MM.1S (cell line): ENCODE measurements around the gene HDHD5.

ENCODE experiments used
- DNase-seq: peaks from one replicate; pipeline ENCODE4 v3.0.0-alpha.2; 2015
- H2AFZ ChIP-seq: fragments of 300-600 bp; sonication (generic); 2 replicates; pipeline ENCODE4 v1.6.0; 2016; ENCODE audit warnings: antibody characterized with exemption, low read length
- H3F3A ChIP-seq: fragments of 300-600 bp; sonication (generic); 2 replicates; pipeline ENCODE4 v1.6.1; 2016; ENCODE audit warnings: mild to moderate bottlenecking, antibody characterized with exemption, low read length, moderate library complexity, mixed read lengths; ENCODE audit not compliant: insufficient read depth
- H3K27ac ChIP-seq: fragments of 300-600 bp; sonication (generic); 2 replicates; pipeline ENCODE4 v1.5.1; 2016; ENCODE audit warnings: mild to moderate bottlenecking, low read length
- H3K27me3 ChIP-seq: fragments of 300-600 bp; sonication (generic); replicated peaks from 2 replicates; pipeline ENCODE4 v1.6.0; 2016; ENCODE audit warnings: low read length; ENCODE audit not compliant: insufficient read depth
- H3K36me3 ChIP-seq: fragments of 300-600 bp; sonication (generic); replicated peaks from 2 replicates; pipeline ENCODE4 v1.6.1; 2016; ENCODE audit warnings: mild to moderate bottlenecking, low read length, mixed read lengths; ENCODE audit not compliant: insufficient read depth
- H3K4me1 ChIP-seq: fragments of 300-600 bp; sonication (generic); 2 replicates; pipeline ENCODE4 v1.6.1; 2016; ENCODE audit warnings: low read length, mixed read lengths
- H3K4me2 ChIP-seq: fragments of 300-600 bp; sonication (generic); 2 replicates; pipeline ENCODE4 v1.6.0; 2016; ENCODE audit warnings: low read depth, low read length
- H3K4me3 ChIP-seq: fragments of 300-600 bp; sonication (generic); 2 replicates; pipeline ENCODE4 v1.5.1; 2016; ENCODE audit warnings: low read length, mixed read lengths
- H3K79me2 ChIP-seq: fragments of 300-600 bp; sonication (generic); 2 replicates; pipeline ENCODE4 v1.6.1; 2016; ENCODE audit warnings: mixed run types, low read length, mixed read lengths
- H3K9ac ChIP-seq: fragments of 300-600 bp; sonication (generic); 2 replicates; pipeline ENCODE4 v1.6.1; 2016; ENCODE audit warnings: low read length, mixed read lengths
- H3K9me2 ChIP-seq: fragments of 300-600 bp; sonication (generic); replicated peaks from 2 replicates; pipeline ENCODE4 v1.6.1; 2016; ENCODE audit warnings: mild to moderate bottlenecking, low read length, mixed read lengths; ENCODE audit not compliant: insufficient read depth
- H3K9me3 ChIP-seq: fragments of 300-600 bp; sonication (generic); replicated peaks from 2 replicates; pipeline ENCODE4 v1.6.1; 2016; ENCODE audit warnings: mild to moderate bottlenecking, low read length, mixed read lengths; ENCODE audit not compliant: insufficient read depth
- H4K20me1 ChIP-seq: fragments of 300-600 bp; sonication (generic); 2 replicates; pipeline ENCODE4 v1.6.1; 2016; ENCODE audit warnings: mild to moderate bottlenecking, low read length, moderate library complexity, mixed read lengths; ENCODE audit not compliant: insufficient read depth
- CTCF ChIP-seq: fragments of 300-600 bp; sonication (generic); IDR thresholded peaks from 2 replicates; pipeline ENCODE4 v1.5.1; 2016; ENCODE audit warnings: antibody characterized with exemption, low read length, mixed read lengths
- EZH2 ChIP-seq: fragments of 300-600 bp; sonication (generic); optimal IDR thresholded peaks from 2 replicates; pipeline ENCODE3; 2017; ENCODE audit warnings: low read depth, mild to moderate bottlenecking, antibody characterized with exemption, low read length, mixed read lengths
- EZH2phosphoT487 ChIP-seq: fragments of 300-600 bp; sonication (generic); IDR thresholded peaks from 2 replicates; pipeline ENCODE4 v1.6.1; 2018; ENCODE audit warnings: antibody characterized with exemption, low read length

Gene HDHD5

DNA sequence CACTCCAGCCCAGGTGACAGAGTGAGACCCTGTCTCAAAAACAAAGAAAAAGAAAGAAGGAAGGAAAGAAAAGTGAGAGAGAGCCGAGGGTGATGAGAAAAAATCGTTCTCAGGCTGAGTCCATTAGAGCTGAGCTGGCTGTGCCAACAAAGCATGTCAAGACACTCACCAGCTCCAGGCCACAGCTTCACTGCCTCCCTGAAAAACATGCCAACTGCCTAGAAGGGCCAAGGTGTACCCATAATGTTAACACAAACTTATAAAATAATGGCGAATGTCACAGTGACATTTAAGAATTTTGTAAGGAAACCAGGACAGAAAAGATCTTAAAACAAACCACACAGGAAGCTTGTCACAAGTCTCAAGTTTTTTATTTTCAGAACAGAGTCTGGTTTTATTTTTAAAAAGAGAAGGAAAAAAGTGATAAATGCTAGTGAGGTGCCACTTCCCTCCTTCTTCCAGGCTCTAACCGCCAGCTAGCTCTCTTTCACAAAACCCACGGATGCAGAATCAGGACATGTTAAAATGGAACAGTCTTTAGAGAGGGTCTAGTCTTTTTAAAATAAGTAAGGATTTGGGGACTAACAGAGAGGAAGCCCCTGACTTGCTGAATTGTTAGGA, 43.0 kb downstream of the HDHD5 start:
- Histone ChIP-seq H3K9me3 (no peaks in the 10 kb centered on the region), H3K9ac (no peak overlapping the region)

GRCh38 chr22:17115236-17115635, 43.8 kb downstream of the HDHD5 start:
- H3K27me3 ChIP-seq, result no peaks in the 10 kb centered on the region
- H3K9me3 ChIP-seq, result no peaks in the 10 kb centered on the region
- H3K9ac ChIP-seq, result no peak overlapping the region
- H3F3A ChIP-seq, result no peaks in the 10 kb centered on the region
- H4K20me1 ChIP-seq, result no peaks in the 10 kb centered on the region
- H3K4me2 ChIP-seq, result no peak overlapping the region
- TF ChIP-seq EZH2phosphoT487, result no peak
- TF ChIP-seq CTCF, result no peak
- TF ChIP-seq EZH2, result no peak
- no peaks in the 10 kb centered on the region for H3K9me2 ChIP-seq
- peaks cover 16% of the 10 kb centered on the region for H3K4me1 ChIP-seq
- H3K27ac ChIP-seq, result no peak overlapping the region
- no peaks in the 10 kb centered on the region for H3K36me3 ChIP-seq
- no peak overlapping the region for H2AFZ ChIP-seq
- H3K4me3 ChIP-seq, result no peak overlapping the region
- H3K79me2 ChIP-seq, result no peaks in the 10 kb centered on the region
- DNase-seq, result no peak

More for the DNA sequence above, 43.0 kb downstream of the HDHD5 start:
- H3K27me3 ChIP-seq, result no peaks in the 10 kb centered on the region
- no peak overlapping the region for H2AFZ ChIP-seq
- peaks cover 16% of the 10 kb centered on the region for H3K4me1 ChIP-seq
- no peak overlapping the region for H3K27ac ChIP-seq
- TF ChIP-seq EZH2phosphoT487 (no peak), CTCF (no peak), EZH2 (no peak)
- DNase-seq, result no peak
- H3K4me3 ChIP-seq, result no peak overlapping the region
- H3K36me3 ChIP-seq, result no peaks in the 10 kb centered on the region
- no peaks in the 10 kb centered on the region for H3F3A ChIP-seq
- H3K79me2 ChIP-seq, result no peaks in the 10 kb centered on the region
- no peak overlapping the region for H3K4me2 ChIP-seq
- H3K9me2 ChIP-seq, result no peaks in the 10 kb centered on the region
- no peaks in the 10 kb centered on the region for H4K20me1 ChIP-seq

DNA sequence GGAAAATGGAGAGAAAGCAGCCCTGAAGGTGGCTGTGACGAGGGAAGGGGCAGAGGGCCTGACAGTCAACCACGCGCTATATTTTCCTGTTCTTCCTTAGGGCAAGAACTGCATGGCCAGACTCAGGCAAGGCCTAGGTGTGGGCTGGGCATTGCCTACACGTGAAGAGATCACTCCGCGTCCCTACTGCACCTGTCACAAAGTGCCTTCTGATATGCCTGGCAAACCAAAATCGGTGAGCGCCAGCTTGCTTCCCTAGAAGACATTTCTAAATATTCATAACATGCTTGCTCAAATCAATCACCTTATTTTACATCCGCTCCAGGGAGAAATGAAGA, 44.2 kb downstream of the HDHD5 start:
- no peaks in the 10 kb centered on the region for H3K36me3 ChIP-seq
- H3F3A ChIP-seq, result no peaks in the 10 kb centered on the region
- no peak overlapping the region for H3K9ac ChIP-seq
- H4K20me1 ChIP-seq, result no peaks in the 10 kb centered on the region
- no peak for DNase-seq
- peaks cover 16% of the 10 kb centered on the region for H3K4me1 ChIP-seq
- no peaks in the 10 kb centered on the region for H3K9me2 ChIP-seq
- TF ChIP-seq EZH2 (no peak), EZH2phosphoT487 (no peak), CTCF (no peak)
- H3K4me3 ChIP-seq, result no peak overlapping the region
- H3K9me3 ChIP-seq, result no peaks in the 10 kb centered on the region
- no peak overlapping the region for H3K27ac ChIP-seq
- H3K79me2 ChIP-seq, result no peaks in the 10 kb centered on the region
- no peak overlapping the region for H2AFZ ChIP-seq
- H3K27me3 ChIP-seq, result no peaks in the 10 kb centered on the region
- no peak overlapping the region for H3K4me2 ChIP-seq
